DND-41 (cell line): ENCODE data around the gene DND1.

Source experiments
- EZH2 ChIP-seq: IDR thresholded peaks from 3 replicates; pipeline ENCODE4 v1.6.1; 2012; ENCODE audit warnings: borderline replicate concordance, low read depth, mild to moderate bottlenecking, moderate library complexity, low read length, inconsistent platforms; ENCODE audit not compliant: severe bottlenecking
- TF ChIP-seq, protein P1 (sequence below): IDR thresholded peaks from 2 replicates; pipeline ENCODE4 v1.5.1; 2012; ENCODE audit warnings: borderline replicate concordance, low read length, moderate library complexity, mild to moderate bottlenecking; ENCODE audit not compliant: poor library complexity, severe bottlenecking; ENCODE audit errors: extremely low read depth

DNA sequence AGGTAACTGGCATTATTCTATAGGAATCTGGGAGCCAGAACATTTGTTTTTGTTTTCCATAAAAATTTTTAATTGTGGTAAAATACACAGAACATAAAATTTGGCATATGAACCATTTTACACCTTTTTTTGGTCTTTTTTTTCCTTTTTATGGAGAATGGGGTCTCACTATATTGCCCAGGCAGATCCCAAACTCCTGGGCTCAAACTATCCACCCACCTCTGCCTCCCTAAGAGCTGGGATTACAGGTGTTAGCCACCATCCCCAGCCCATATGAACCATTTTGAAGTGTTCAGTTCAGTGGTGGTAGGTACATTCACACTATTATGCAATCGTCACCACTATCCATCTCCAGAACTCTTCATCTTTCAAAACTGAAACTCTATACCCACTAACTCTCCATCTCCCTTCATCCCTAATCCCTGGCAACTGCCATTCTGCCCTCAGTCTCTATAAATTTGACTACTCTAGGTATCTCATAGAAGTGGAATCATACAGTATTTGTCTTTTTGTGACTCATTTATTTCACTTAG is 40.3 kb upstream of the DND1 start:
- TF ChIP-seq, protein P1, sequence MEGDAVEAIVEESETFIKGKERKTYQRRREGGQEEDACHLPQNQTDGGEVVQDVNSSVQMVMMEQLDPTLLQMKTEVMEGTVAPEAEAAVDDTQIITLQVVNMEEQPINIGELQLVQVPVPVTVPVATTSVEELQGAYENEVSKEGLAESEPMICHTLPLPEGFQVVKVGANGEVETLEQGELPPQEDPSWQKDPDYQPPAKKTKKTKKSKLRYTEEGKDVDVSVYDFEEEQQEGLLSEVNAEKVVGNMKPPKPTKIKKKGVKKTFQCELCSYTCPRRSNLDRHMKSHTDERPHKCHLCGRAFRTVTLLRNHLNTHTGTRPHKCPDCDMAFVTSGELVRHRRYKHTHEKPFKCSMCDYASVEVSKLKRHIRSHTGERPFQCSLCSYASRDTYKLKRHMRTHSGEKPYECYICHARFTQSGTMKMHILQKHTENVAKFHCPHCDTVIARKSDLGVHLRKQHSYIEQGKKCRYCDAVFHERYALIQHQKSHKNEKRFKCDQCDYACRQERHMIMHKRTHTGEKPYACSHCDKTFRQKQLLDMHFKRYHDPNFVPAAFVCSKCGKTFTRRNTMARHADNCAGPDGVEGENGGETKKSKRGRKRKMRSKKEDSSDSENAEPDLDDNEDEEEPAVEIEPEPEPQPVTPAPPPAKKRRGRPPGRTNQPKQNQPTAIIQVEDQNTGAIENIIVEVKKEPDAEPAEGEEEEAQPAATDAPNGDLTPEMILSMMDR: no peak
- no peak for TF ChIP-seq EZH2
